MV-4-11 (cell line): Measurements from ENCODE around the gene ATAT1.

Experiments used
- DNase-seq: peaks from one replicate; lab custom pipeline; 2025; lab: John Stamatoyannopoulos, UW

The ATAT1 gene

DNA sequence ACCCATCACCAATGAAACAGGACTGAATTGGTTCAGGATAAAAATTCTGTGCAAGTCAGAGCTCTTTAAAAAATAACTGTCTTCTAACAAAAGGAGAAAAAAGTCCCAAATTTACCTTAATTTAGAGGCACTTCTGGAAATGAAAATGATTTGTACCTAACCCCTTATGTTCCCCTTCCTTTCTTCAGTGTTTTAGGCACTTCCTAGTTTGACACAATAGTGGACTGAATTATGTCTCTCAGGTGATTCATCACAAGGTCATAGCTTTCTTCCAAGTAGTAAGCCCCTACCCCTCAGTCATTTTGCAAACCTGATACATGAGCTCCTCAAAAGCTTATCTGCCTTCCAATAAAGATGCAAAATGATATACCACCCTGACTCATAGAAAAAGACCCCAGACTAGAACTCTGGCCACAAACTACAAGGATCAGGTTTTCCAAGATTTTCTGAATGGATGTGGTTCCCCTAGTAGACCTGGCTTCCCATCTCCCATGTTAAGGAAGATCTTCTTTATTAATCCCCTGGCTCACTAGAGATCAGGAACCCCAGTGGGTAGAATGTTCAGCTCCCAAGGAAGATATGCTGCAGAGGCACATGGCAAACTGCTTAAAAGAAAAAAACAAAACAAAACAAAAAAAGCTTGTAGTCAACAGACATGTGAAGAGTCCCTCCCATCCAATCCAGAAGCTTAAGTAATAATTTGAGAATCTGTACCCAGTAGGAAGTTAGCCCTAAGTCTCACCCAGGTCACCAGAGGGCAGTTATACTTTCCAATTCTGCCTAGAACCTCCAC lies 13.2 kb upstream of the ATAT1 start:
- DNase-seq: peak; percentile 14

DNA sequence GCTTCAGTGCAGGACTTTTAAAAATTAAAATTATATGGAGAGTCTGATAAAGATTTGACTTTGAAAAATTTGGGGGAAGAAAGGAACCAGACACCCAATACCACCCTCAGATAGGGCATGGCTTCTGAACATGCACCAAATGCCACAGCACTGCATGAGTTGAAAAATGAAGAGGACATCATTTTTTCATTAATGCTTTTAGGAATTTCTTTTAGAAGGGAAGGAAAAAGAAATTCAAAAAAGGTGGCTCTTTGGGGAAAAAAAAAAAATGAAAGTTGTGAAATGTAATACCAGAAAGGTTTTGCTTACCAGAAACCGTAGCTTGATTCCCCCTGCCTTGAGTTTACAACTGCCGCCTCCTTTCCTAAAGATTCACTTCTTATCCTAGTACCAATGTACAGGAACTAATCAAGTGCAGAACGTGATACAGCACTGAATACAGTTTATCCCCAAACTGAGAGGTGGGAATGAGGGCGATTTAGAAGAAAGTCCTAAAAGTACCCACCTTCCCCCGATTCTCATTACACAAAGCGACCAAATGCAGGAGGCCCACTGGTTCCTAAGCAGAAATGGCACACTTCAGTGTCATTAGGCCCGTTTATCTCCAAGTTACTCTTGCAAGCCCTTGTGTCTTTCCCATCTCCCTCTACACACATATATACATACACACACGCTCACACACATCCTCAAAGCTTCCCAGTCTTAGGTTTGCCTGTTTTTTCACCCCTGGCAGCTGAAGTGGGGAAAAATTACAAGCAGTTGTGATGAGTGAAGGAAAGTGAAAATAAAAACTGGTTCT lies 12.4 kb upstream of the ATAT1 start:
- no peak for DNase-seq

DNA sequence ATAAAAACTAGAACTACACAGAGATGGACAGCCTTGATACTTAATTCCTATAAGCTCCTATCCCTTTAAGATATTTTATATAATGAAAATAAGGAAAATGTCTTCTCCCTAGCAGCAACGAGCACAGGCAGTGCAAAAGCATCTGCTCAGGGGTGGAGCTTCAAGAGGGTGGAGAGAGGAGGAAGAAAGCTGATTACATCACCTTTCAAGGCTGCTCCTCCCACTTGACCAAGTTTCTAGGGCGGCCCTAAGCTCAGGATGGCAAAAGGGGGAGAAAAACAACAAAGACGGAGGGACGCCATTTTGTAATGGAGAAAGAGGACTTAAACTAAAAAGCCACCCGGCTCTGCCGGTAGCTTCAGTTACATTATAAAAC lies 11.8 kb upstream of the ATAT1 start:
- DNase-seq: peak; percentile 97

GRCh38 chr6:30615219-30615957 lies 11.3 kb upstream of the ATAT1 start:
- peak; percentile 82 for DNase-seq

DNA sequence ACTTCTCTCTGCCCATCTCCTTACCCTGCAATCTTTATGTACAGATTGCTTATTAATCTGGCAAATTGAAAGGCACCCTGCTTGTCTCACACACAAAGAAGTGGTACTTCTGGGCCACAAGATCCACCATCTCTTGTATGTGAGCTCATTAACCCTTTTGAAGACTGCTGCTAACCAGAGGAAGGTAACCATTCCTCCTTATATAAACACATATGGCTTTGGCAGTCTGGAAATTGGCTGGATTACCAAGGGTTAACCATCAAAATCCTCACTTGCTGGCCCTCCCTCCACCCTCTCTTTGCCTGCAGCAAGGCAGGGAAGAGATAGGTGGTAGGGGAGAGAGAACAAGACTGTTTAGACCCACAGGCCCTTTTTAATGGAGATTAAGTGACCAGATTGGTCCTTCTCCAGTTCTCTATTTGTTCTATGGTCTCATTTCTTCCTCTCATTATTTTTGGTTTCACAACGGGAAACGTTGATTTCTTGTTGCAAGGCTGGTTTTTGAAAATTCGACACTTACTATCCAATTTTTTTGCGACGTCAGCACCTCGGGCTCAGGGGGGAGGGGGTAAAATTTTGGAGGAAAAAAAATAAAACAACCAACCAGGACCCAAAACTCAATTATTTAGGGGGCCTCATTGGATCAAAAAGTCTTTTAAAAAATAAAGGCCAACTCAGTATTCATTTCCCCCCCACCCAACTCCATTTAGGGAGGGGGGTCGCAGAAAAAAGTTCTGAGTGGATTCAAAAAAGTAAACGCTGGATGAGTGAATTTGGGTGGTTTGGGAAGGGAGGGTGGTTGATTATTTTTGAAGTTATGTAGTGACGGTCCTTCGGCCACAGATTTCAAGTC lies 10.5 kb upstream of the ATAT1 start:
- peak; percentile 47 for DNase-seq

DNA sequence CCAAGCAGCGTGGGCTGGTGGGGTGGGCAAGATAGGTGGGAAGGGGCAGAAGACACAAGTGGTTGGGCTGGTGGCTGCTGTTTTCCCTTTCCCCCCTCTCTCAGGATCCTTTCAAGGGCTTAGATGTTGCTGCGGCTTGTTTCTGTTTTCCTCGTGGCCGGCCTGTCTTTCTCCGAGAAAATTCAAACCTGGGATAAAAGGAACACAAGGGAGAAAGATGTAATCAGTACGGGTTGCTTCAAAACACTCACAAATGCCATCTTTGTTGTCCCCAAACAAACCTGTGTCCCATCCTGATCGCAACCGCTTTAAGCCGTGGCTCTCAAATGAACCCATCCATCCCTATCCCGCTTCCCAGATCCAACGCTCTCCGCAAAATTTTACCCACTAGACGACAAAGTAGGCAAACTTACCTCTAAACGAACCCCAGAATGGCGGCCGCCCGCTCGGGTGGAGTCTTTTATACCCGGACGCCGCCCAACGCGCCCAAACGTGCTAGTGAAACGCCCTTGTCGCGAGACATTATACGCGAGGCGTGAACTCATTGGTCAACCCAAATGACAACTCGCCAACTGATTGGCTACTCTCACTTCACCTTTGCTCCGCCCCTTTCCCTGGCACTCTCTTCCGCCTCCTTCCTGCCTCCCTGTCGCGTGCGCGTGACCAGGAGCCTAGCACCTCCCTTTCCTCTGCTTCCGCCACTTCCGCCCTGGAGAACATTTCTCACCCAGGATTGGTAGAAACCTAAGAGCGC lies 9.7 kb upstream of the ATAT1 start, which contains the start of gene PPP1R10:
Gene PPP1R10, minus strand, starts transcription at position 433 of the 754 bp plus-strand sequence. CDS start 7,299 bp downstream, outside the sequence.
- DNase-seq: peak; percentile 100

DNA sequence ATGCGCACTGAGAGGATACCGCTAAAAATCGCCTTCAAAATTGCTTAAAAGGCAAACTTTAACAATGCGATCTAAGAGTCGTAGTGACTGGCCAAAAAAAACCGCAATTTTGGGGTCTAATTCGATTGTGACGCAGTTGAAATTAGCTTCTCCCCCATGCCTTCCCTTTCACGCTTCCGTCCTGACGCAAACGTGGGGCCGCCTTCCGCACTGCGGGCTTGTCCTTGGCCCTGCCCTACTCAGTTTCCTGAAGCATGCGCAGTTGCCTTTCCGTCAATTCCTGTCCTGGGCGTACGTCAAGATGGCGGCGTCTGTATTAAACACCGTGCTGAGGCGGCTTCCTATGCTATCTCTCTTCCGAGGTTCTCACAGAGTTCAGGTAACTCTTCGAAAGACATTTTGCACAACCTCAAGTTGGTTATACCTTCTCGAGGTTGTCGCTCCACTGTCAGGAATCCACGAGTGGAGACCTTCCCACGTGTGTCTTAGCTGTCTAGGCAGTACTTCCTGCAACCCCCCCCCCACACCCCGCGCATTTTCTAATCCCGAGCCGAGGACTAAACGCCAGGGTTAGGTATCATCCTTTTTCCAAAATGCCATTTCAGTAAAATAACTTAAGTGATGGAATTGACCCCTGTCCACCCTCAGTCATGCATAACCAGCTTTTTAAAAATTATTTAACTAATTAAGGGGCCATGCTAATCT lies 9.0 kb upstream of the ATAT1 start, which contains the start of gene MRPS18B:
Gene MRPS18B, plus strand, starts transcription at position 276 of the 705 bp plus-strand sequence. Its CDS starts 26 bp downstream, at position 302.
- peak; percentile 97 for DNase-seq

DNA sequence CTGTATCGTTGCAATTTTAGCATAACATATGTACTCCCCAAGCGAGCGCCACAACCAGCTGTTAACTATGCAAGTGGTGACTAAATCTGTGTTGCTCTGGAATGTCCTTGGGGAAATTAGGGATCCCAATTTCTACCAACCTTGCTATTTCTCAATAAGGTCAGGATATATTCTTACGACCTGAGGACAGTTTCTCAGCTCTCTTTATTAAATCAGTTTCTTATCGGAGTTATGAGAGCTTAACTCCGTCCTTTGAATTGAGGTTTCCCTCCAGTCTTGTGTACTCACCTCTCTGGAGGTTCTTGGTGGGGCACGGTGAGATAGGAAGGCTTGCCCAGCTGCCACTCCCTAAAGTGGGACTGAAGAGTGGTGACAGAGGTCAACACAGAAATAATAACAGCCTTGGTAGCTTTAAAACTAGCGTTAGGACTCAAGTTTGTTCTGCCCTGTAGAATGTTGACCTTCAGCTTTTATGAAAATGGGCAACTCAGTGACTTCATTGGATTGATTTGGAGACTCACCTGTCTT lies 8.3 kb upstream of the ATAT1 start:
- DNase-seq: no peak

GRCh38 chr6:30619561-30619960 lies 7.1 kb upstream of the ATAT1 start:
- DNase-seq: no peak

GRCh38 chr6:30625511-30625910 lies 1.2 kb upstream of the ATAT1 start:
- DNase-seq: no peak

GRCh38 chr6:30635834-30636233 lies 9.2 kb downstream of the ATAT1 start:
- no peak for DNase-seq

GRCh38 chr6:30640481-30640880 lies 13.8 kb downstream of the ATAT1 start:
- DNase-seq: no peak

GRCh38 chr6:30641048-30641447 lies 14.4 kb downstream of the ATAT1 start:
- no peak for DNase-seq

DNA sequence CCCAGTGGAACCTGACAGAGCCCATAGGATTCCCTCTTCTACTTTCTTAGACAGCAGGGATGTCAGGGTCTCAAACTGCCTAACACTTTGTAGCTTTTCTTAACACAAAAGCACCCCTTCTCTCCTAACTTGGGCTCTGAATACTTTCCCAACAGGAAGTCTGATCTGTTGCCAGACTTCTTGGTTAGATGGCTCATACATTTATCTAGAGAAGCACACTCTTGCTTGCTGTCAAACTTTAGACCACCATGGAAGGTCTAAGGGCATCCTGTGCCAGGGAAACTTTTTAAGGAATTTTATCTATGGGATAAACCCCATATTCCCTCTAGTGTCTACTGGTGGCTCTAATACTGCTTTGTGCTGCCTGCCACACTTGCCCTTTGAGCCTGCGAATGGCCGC lies 17.0 kb downstream of the ATAT1 start:
- DNase-seq: no peak

DNA sequence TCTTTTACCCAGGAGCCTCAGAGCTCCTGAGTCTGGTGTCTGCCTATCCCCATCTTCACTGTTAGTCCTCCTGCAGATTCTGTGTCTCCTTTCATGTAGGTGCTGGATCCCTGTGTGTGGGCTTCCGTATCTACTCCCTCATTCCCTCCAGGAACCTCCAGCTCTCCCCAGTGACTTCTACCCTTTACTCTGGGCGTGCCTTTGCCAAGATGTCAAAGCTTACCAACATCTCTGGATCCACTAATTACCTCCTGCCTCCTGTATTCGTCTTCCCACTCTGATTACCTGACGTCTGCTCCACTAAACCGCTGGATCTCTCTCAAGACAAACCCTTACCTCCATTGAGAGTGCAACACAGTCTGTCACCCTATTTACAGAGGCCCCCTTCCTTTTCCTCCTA lies 18.1 kb downstream of the ATAT1 start:
- no peak for DNase-seq

DNA sequence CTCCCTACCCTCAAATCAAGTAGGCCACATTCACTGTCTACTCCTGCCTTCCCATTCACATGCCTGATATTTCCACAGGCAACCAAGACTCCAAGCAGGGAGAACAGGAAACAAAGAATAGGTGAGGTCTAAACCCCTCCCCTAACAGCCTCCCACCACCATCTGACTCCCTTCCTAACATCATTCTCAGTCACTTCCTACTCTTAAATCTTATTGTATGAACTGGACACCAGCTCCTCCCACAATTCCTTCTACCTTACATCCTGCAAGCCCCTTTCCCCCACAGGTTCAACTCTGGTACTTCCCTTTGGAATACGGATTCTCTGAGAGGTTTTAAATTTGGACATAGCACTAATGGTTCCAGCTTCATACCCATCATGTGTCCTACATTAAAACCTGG lies 19.3 kb downstream of the ATAT1 start:
- DNase-seq: no peak

DNA sequence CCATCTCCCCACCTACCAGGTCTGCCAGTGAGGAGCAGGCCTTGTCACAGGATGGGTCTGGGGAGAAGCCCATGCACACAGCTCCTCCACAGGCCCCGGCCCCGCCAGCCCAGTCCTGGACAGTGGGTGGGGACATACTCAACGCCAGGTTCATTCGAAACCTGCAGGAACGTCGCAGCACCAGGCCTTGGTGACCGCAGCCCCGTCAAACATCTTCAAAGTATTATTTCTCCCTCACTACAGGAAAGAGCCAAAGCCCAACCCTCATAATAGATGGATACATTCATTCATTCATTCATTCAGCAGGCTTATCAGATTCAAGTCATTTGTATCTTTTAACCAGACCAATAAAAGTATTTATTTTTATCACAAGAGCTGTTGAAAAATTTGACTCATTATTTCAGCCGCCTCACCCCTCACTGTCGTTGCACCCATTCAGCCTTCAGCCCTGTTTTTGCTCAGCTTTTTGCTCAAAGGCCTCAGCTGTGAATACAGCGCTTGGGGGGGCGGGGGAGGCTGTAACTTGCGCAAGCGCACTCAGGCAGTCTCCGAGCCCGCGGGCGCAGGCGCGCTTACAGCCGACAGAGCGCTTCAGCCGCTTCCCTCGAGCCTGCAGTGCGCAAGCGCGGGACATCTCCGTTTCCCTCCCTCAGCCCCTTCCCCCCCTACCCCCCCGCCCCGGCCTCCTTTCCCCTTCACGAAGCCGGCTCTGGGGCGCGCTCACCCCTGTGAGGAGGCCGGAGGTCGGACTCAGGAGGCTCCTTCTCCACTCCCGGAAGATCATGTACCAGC lies 20.0 kb downstream of the ATAT1 start, which contains the start of gene C6orf136:
Gene C6orf136, plus strand, starts transcription at position 684 of the 792 bp plus-strand sequence. Its CDS starts 99 bp downstream, at position 783.
- DNase-seq: peak; percentile 89

- peak; percentile 68 for DNase-seq
These were observed 20.8 kb downstream of the ATAT1 start for GRCh38 chr6:30647242-30648116.
